Left lung (tissue), 10 donors: ENCODE data around the gene RPP30. TPM values are rescaled to one million over a fixed set of nuclear protein-coding genes. Genes with fewer than 3 reads are reported as not detected.
A peak's percentile ranks its signal among the peaks of the same experiment; 100 is the strongest.

Experiments used
- ATAC-seq: fragments of 200-7000 bp; cut with Tn5 transposase; one replicate; pipeline ENCODE4 v1.9.1; 2020; ENCODE audit warnings: moderate library complexity
- DNase-seq, 4 donors: peaks; one replicate each; pipeline ENCODE4 v3.0.0-alpha.2; 2013 to 2020
- H3K27ac ChIP-seq, 2 donors: fragments of 200-600 bp; sonication (generic) in 1 of 2; one replicate each; pipeline versions ENCODE4 v1.5.0 to v1.8.0; 2020 to 2021
- H3K27me3 ChIP-seq, 2 donors: fragments of 200-600 bp; sonication (generic) in 1 of 2; one replicate each; pipeline versions ENCODE4 v1.5.0 to v1.8.0; 2020 to 2021
- H3K36me3 ChIP-seq, 2 donors: fragments of 200-600 bp; sonication (generic) in 1 of 2; one replicate each; pipeline versions ENCODE4 v1.5.0 to v1.8.0; 2020 to 2021
- H3K4me1 ChIP-seq, 2 donors: fragments of 200-600 bp; one replicate each; pipeline ENCODE4 v1.8.0; 2021
- H3K4me3 ChIP-seq, 2 donors: fragments of 200-600 bp; sonication (generic) in 1 of 2; one replicate each; pipeline versions ENCODE4 v1.5.0 to v1.8.0; 2020 to 2021; ENCODE audit warnings: mild to moderate bottlenecking in 1 of 2
- H3K9me3 ChIP-seq, 2 donors: fragments of 200-600 bp; sonication (generic) in 1 of 2; one replicate each; pipeline versions ENCODE4 v1.5.0 to v1.8.0; 2020 to 2021
- CTCF ChIP-seq, 2 donors: fragments of 200-600 bp; sonication (generic) in 1 of 2; IDR thresholded peaks; one replicate each; pipeline versions ENCODE4 v1.5.0 to v1.8.0; 2021; ENCODE audit warnings: antibody characterized with exemption in 2 of 2
- intact Hi-C, 2 donors: fragments of 100-400 bp; cut with DNase I; formaldehyde crosslinking; loops; one replicate each; pipeline versions ENCODE4 v1.11.2 to v1.14.2; 2022
- polyA plus RNA-seq, 6 donors: library from polyadenylated mRNA; unstranded; fragments of 120-200 nt; gene quantifications; one replicate each; pipeline ENCODE4 v1.2.1, GENCODE V29; 2013; ENCODE audit not compliant: insufficient read length in 6 of 6
- total RNA-seq, 2 donors: library from RNA; stranded (reverse); fragmentation: NEBNext Ultra II Directional; extraction: Animal tissue kit (Norgen Biotek cat#: 25700); gene quantifications; one replicate each; pipeline ENCODE4 v1.2.1, GENCODE V29; 2021
- donor health status: DM: no; HTN: yes; CAD: no.
- donor health status: DM: no; HTN: no; CAD: no.

RPP30 gene
- total and polyA plus RNA-seq, 8 donors, result 26.3 to 60.6 (median 52.3) TPM

- intact Hi-C loops, result no loop called here
- no peak overlapping the region for H3K4me3 ChIP-seq
- no peak overlapping the region for H3K27ac ChIP-seq
- no peak for DNase-seq
- no peak for TF ChIP-seq CTCF (IDR thresholded peaks at IDR 0.05)
- H3K27me3 ChIP-seq, result no peaks in the 10 kb centered on the region
- no peak for ATAC-seq
- H3K4me1 ChIP-seq, result no peaks in the 10 kb centered on the region
- H3K9me3 ChIP-seq, result no peaks in the 10 kb centered on the region
- H3K36me3 ChIP-seq, result no peaks in the 10 kb centered on the region
Measured at GRCh38 chr10:90923111-90923731, 51.4 kb downstream of the RPP30 start.

DNA sequence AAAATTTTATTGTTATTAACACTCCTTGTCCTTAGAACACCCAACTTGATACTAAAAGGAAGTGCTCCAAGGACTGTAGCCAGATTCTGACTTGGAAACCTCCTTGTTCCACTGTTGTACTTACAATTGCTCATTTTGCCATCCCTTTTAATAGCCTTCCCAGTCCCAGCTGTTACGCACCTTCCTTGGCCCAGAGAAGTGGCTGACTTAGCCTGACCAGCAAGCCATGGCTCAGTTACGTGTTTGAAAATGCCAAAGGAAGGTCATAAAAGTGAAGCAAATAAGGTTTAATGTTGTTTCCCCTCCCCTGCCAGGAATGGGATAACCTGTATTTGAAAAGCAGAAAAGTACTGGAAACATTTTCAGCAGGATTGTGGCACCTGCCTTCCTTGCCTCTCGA lies 52.8 kb downstream of the RPP30 start:
- no peak overlapping the region for H3K4me3 ChIP-seq
- DNase-seq (no peak), ATAC-seq (no peak)
- no peak for TF ChIP-seq CTCF (IDR thresholded peaks at IDR 0.05)
- no peaks in the 10 kb centered on the region for H3K9me3 ChIP-seq
- no peak overlapping the region for H3K27ac ChIP-seq
- H3K36me3 ChIP-seq, result no peaks in the 10 kb centered on the region
- no peaks in the 10 kb centered on the region for H3K4me1 ChIP-seq
- H3K27me3 ChIP-seq, result no peaks in the 10 kb centered on the region
- intact Hi-C loops, result no loop called here

- H3K4me1 ChIP-seq, result peaks cover 3 to 6% of the 10 kb centered on the region in 2 donors
- H3K4me3 ChIP-seq, result no peak overlapping the region
- H3K36me3 ChIP-seq, result no peaks in the 10 kb centered on the region
- H3K27me3 ChIP-seq, result no peaks in the 10 kb centered on the region
- no peak overlapping the region for H3K27ac ChIP-seq
- no peaks in the 10 kb centered on the region for H3K9me3 ChIP-seq
- DNase-seq, result no peak
- no peak for TF ChIP-seq CTCF (IDR thresholded peaks at IDR 0.05)
- no peak for ATAC-seq
- intact Hi-C loops, result no loop called here
Measured at GRCh38 chr10:90925079-90926029, 53.6 kb downstream of the RPP30 start.

DNA sequence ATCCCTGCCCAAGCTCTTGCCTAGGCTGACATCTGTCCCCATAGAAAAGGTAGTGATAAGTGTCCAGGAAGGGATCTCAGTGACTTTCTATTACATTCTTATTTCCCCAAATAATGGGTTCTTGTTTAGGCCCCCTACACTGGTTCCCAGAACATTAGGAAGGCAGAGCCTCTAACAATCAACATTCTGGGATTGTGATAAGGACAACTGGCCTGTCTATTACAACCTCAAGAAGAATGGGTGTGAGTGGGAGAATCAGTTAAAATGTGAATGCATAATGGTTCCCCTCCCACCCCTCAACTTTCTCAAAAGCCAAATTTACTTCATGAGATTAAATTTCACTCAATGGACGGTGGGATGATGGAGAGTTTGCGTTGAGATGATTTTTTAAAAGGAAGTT lies 55.5 kb downstream of the RPP30 start:
- Histone ChIP-seq H3K27ac (no peak overlapping the region), H3K27me3 (no peaks in the 10 kb centered on the region), H3K4me3 (no peak overlapping the region), H3K36me3 (no peaks in the 10 kb centered on the region), H3K9me3 (no peaks in the 10 kb centered on the region), H3K4me1 (peaks cover 9 to 16% of the 10 kb centered on the region in 2 donors)
- intact Hi-C loops, result no loop called here
- no peak for ATAC-seq
- no peak for DNase-seq
- TF ChIP-seq CTCF (IDR thresholded peaks at IDR 0.05), result no peak

- H3K9me3 ChIP-seq, result no peaks in the 10 kb centered on the region
- peak overlapping the region in 1 of 2 donors; percentile 71 for H3K27ac ChIP-seq
- no peak for TF ChIP-seq CTCF (IDR thresholded peaks at IDR 0.05)
- no peak for ATAC-seq
- DNase-seq, result no peak
- H3K27me3 ChIP-seq, result no peaks in the 10 kb centered on the region
- no peak overlapping the region for H3K4me3 ChIP-seq
- intact Hi-C loops, result no loop called here
- H3K36me3 ChIP-seq, result no peaks in the 10 kb centered on the region
- peaks cover 9 to 16% of the 10 kb centered on the region in 2 donors for H3K4me1 ChIP-seq
Measured at GRCh38 chr10:90929179-90929578, 57.4 kb downstream of the RPP30 start.
